KOPT-K1 (cell line): ENCODE results near the gene PAM16.
"Not testable (repeated sequence)": the region's sequence is repeated elsewhere in the genome, so short reads cannot be mapped to it uniquely, and the experiment has no call there.

Experiments
- H3K27ac ChIP-seq: fragments of 200-600 bp; sonication (generic); 2 replicates; pipeline ENCODE4 v1.5.1; 2016; ENCODE audit warnings: antibody characterized with exemption, mild to moderate bottlenecking, low read depth, low read length; ENCODE audit not compliant: poor library complexity, severe bottlenecking
- H3K36me3 ChIP-seq: fragments of 200-600 bp; sonication (generic); 2 replicates; pipeline ENCODE4 v1.5.1; 2017; ENCODE audit warnings: antibody characterized with exemption, mild to moderate bottlenecking, low read length, moderate library complexity; ENCODE audit not compliant: insufficient read depth
- H3K9me3 ChIP-seq: fragments of 200-600 bp; sonication (generic); 2 replicates; pipeline ENCODE4 v1.5.1; 2017; ENCODE audit warnings: antibody characterized with exemption, low read length, mild to moderate bottlenecking; ENCODE audit not compliant: insufficient read depth, poor library complexity, severe bottlenecking

The PAM16 gene

DNA sequence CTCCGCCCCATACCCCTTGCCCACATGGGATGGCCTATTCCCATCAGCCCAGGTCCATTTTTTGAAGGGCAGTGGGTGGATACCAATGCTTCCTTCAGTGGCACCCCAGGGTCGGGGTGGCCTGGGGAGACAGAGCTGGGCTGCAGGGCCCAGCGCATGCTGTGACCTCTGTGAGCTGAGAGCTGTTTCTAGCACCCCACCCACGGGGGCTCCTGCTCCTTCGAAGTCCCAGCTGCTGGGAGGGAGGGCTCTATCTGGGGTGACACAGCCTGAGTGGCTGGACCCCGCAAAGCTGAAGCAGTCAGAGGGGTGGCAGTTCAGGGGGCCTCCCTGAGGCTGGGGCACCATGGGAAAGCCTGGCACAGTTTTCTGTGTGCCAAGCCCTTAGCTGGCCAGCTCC, 10.7 kb downstream of the PAM16 start:
- H3K36me3 ChIP-seq = peaks cover 47% of the 10 kb centered on the region; the same call in 1 of the 2 replicates
- H3K9me3 ChIP-seq = peaks cover 8% of the 10 kb centered on the region

DNA sequence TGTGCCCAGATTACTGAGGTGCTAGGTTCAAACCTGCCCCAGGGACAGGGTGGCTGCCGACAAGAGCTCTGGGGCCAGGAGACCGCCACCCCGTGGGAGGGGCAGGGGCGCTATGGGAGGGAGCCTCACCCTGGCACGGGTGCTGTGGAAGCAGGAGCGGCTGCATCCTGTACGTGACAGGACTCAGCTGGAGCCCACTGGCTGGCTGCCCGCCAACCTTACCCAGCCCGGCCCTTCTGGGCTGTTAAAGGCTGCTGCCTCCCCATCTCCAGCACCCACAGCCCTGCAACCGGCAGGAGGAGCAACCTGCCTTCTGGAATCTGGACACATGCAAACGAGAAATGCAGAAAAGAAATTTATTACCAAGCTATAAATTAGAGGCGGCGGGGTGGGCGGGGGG, 11.2 kb downstream of the PAM16 start:
- Histone ChIP-seq H3K27ac (no peak overlapping the region), H3K9me3 (peaks cover 8% of the 10 kb centered on the region), H3K36me3 (peaks cover 46% of the 10 kb centered on the region; the same call in 1 of the 2 replicates)

More for the DNA sequence above, 10.7 kb downstream of the PAM16 start:
- H3K27ac ChIP-seq = no peak overlapping the region

DNA sequence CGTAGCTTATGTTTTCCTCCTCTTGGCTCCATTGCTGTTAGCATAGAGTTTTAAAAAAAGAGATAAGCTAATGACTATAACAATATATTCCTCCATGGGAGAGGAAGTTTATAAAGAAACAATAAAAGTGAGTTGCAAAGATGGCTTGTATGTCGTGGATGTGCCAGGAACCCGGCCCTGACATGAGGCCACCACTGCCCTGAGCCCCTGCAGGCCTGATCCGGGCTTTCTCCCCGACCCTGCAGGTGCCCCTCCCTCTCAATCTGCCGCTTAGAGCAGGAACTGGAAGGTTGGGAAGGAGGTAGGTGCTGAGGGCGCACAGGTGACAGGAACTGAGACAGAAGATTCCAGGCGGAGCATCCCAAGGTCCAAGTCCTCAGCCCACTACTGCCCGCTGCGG, 11.7 kb downstream of the PAM16 start:
- Histone ChIP-seq H3K27ac (no peak overlapping the region), H3K36me3 (peaks cover 46% of the 10 kb centered on the region; the same call in 1 of the 2 replicates), H3K9me3 (peaks cover 4% of the 10 kb centered on the region)

DNA sequence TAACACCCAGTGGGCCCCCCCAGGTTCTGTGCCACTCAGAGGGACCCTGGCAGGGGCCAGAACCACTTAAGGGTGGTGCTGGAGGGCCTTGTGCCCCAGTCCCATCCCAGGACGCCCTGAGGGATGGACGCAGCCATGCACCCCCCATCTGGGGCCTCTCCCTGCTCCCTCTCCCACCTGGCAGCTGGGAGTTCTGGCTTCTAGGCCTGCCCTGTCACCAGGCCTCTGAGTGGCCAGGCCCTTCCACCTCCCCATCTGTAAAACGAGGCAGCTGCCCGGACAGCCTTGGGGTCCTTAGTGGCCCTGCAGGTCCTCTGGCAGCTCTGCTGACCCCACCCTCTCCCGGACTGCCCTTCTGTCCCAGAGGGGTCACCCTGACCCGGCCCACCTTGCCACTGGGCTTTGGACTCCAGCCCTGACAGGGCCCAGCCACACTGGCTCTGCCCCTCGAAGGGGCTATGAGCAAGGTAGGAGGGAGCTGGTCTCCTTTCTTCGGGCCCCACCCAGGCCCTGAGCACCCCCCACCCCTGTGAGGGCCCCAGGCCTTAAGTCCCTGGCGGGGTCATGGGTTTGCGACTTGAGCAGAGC, 12.3 kb downstream of the PAM16 start:
- no peak overlapping the region for H3K27ac ChIP-seq
- H3K36me3 ChIP-seq = peaks cover 46% of the 10 kb centered on the region; the same call in 1 of the 2 replicates
- no peaks in the 10 kb centered on the region for H3K9me3 ChIP-seq

DNA sequence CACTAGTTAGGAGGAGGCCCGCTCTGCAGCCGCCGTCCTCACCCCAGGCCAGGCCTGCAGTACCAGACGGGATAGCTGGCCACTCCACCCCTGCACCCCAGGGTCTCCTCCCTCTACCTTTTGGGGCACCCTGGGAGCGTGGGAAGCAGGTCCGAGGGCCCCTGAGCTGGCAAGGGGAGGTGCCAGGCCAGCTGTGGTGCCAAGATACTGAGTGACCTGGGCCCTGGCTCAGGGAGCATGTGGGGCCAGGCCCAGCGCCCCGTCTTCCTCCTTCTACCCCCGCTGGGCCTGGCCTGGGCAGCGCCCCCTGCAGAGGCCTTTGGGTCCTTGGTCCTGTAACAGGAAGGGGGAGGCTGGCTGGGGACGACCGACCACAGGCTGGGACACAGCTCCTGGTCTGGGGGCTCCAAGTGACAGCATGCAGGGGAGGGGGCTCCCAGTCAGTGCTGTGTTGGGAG, 13.0 kb downstream of the PAM16 start:
- peaks cover 42% of the 10 kb centered on the region; the same call in 1 of the 2 replicates for H3K36me3 ChIP-seq
- no peaks in the 10 kb centered on the region for H3K9me3 ChIP-seq
- no peak overlapping the region for H3K27ac ChIP-seq

DNA sequence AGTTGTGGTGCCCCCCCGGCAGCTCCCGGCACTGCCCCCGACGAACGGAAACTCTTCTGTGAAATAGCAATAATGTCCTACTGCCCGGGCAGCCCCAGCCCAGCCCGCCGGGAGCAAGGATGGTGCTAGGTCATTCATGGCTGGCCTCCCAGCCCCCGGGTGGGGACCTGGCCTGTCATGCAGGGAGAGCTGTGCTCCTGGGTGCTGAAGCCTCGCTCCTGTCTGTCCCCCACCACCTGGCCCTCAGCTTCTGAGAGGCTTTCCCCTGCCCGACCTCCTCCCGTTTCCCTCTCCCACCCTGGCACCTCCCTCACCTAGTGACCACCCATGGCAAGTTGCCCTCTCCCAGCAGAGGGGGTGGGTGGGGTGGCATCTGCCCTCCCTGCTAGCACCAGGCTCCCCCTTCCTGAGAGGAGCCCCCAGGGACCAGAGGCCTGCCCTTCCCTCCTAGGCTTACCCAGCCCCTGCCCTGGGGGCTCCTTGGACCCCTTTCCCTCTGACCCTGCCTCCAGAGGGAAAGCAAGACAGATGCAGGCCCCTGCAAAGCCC, 13.5 kb downstream of the PAM16 start:
- peaks cover 38% of the 10 kb centered on the region; the same call in 1 of the 2 replicates for H3K36me3 ChIP-seq
- H3K9me3 ChIP-seq = no peaks in the 10 kb centered on the region
- H3K27ac ChIP-seq = no peak overlapping the region

DNA sequence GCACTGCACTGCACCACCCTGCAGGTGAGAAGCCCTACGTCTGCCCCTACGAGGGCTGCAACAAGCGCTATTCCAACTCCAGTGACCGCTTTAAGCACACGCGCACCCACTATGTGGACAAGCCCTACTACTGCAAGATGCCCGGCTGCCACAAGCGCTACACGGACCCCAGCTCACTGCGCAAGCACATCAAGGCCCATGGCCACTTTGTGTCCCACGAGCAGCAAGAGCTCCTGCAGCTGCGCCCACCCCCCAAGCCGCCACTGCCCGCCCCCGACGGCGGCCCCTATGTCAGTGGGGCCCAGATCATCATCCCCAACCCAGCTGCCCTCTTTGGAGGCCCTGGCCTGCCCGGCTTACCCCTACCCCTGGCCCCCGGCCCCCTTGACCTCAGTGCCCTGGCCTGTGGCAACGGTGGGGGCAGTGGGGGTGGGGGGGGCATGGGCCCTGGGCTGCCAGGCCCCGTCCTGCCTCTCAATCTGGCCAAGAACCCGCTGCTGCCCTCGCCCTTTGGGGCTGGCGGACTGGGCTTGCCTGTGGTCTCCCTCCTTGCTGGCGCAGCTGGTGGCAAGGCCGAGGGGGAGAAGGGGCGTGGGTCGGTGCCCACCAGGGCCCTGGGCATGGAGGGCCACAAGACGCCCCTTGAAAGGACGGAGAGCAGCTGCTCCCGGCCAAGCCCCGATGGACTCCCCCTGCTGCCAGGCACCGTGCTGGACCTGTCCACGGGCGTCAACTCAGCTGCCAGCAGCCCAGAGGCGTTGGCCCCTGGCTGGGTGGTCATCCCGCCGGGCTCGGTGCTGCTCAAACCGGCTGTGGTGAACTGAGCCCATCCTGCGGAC, 14.2 kb downstream of the PAM16 start:
- H3K36me3 ChIP-seq = peaks cover 38% of the 10 kb centered on the region; the same call in 1 of the 2 replicates

DNA sequence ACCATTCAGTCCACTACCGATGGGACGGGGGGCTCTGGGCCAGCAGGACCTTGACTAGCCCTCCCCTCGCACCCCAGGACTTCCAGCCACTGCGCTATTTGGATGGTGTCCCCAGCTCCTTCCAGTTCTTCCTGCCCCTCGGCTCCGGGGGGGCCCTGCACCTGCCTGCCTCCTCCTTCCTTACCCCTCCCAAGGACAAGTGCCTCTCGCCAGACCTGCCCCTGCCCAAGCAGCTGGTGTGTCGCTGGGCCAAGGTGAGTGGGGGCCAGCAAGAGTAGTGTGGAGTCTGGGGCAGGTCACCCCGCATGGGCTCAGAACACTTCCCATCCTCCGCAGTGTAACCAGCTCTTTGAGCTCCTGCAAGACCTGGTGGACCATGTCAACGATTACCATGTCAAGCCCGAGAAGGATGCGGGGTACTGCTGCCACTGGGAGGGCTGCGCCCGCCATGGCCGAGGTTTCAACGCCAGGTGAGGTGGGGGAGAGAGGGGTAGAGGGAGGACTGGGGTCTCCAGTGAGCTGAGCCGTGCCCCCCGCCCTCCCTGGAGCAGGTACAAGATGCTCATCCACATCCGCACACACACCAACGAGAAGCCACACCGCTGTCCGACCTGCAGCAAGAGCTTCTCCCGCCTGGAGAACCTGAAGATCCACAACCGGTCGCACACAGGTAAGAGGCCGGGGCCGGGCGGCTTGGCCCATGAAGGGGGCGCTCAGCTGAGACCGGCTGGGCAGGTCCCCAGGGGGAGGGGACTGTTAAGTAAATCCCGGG, 16.2 kb downstream of the PAM16 start:
- Histone ChIP-seq H3K36me3 (peaks cover 18% of the 10 kb centered on the region; the same call in 1 of the 2 replicates), H3K9me3 (no peaks in the 10 kb centered on the region), H3K27ac (no peak overlapping the region)

More for the DNA sequence above, 14.2 kb downstream of the PAM16 start:
- H3K9me3 ChIP-seq = no peaks in the 10 kb centered on the region
- no peak overlapping the region for H3K27ac ChIP-seq

DNA sequence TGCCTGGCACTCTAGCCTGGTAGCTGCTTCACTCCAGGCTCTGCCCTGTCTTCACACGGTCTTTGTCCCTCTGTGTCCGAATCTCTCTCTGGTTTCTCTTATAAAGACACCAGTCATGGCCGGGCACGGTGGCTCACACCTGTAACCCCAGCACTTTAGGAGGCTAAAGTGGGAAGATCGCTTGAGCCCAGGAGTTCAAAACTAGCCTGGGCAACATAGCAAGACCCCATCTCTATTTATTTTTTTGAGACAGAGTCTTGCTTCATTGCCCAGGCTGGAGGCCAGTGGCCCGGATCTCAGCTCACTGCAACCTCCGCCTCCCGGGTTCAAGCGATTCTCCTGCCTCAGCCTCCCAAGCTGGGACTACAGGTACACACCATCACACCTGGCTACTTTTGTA, 17.4 kb downstream of the PAM16 start:
- H3K36me3 ChIP-seq, H3K9me3 ChIP-seq, H3K27ac ChIP-seq: not testable (repeated sequence)

DNA sequence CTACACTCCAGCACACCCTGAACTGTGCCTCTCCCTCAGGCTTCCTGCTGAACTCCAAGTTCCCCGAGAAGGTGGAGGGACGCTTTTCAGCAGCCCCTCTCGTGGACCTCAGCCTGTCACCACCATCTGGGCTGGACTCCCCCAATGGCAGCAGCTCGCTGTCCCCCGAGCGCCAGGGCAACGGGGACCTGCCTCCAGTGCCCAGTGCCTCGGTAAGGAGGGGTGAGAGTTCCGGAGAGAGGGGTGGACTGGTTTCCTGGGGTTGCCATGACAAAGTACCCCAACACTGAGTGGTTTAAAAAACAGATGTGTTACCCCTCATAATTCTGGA, 17.8 kb downstream of the PAM16 start:
- H3K9me3 ChIP-seq = no peaks in the 10 kb centered on the region
- peaks cover 2% of the 10 kb centered on the region; the same call in 1 of the 2 replicates for H3K36me3 ChIP-seq
- no peak overlapping the region for H3K27ac ChIP-seq

DNA sequence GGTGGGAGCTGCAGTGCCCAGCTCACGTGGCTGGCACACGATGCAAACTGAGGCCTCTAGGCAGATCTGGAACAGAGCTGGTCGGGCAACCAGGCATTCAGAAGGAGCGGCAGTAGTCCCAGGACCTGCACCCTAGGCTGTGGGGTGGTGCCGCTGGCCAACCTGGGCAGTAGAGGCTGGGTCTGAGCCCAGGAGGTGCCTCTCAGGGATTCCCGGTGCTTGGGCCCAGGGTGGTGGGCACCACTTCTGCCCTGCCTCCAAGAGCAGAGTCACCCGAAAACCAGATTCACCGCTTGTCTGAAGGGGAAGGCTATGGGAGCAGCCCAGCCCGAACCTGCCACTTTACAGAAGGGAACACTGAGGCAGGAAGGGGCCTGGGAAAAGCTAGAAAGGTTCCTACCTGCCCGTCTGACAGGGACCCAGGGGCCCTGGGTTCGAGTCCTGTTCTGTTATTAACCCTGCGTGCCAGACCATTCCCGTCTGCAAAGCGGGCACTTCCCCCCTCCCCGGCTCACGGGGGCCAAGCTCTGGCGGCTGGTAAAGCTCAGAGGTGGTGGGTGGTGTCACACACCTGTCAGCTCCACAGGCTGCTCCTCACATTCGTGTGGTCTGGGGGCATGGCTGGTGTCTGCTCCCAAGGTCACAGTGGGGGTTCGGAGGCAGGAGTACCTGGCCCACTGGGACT, 18.4 kb downstream of the PAM16 start:
- H3K9me3 ChIP-seq = no peaks in the 10 kb centered on the region
- no peak overlapping the region for H3K27ac ChIP-seq
- no peaks in the 10 kb centered on the region; the same call in 1 of the 2 replicates for H3K36me3 ChIP-seq

DNA sequence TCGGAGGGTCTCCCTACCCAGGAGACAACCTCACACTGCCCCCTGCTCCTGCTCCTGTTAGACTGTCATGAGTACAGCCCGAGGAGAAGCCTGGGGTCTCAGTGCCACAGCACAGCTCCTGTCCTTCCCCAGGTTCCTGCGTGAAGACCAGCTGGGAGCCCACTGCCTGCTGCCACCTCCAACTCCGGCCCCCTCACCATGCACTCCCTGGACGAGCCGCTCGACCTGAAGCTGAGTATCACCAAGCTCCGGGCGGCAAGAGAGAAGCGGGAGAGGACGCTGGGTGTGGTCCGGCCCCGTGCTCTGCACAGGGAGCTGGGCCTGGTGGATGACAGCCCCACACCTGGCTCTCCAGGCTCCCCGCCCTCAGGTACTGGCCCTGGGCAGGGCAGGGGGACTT, 19.0 kb downstream of the PAM16 start:
- H3K27ac ChIP-seq = no peak overlapping the region
- H3K36me3 ChIP-seq = no peaks in the 10 kb centered on the region
- H3K9me3 ChIP-seq = no peaks in the 10 kb centered on the region

DNA sequence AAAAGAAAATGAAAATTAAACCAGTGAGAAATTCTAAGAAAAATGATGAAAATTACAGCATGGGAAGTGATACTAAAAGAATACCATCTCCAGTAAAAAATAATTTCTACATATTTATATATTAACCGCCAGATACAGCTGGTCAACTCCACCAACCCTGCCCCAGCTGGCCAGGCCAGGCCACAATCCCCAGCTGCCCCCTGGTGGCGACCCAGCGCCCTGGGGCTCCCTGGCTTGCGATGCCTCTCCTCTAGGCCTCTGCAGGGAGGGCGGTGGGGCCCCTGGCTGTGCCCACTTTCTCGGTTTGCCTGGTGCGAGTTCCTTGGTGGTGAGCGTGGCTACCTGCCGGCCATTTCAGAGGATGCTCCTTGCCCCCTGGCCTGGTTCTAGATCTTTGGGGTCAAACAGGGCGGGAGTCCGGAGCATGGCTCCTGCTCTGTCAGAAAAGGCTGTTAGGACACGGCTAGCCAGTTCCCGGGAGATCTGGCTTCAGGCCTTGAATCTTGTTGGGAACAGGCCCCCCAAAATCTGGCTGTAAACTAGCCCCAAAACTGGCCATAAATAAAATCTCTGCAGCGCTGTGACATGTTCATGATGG, 20.7 kb downstream of the PAM16 start:
- no peaks in the 10 kb centered on the region for H3K9me3 ChIP-seq
- no peak overlapping the region for H3K27ac ChIP-seq
- H3K36me3 ChIP-seq = no peaks in the 10 kb centered on the region
